Loucy (cell line): ENCODE data around the gene UNC45B.
"Not testable (repeated sequence)": the region's sequence is repeated elsewhere in the genome, so short reads cannot be mapped to it uniquely, and the experiment has no call there.

Experiments used
- H2AFZ ChIP-seq: fragments of 200-600 bp; sonication (generic); 2 replicates; pipeline ENCODE4 v1.6.0; 2016; ENCODE audit warnings: antibody characterized with exemption, mild to moderate bottlenecking, low read length, moderate library complexity
- H3F3A ChIP-seq: fragments of 200-600 bp; 2 replicates; pipeline ENCODE4 v1.6.0; 2016; ENCODE audit warnings: antibody characterized with exemption, low read depth, mild to moderate bottlenecking
- H3K27me3 ChIP-seq: fragments of 200-600 bp; sonication (generic); 2 replicates; pipeline ENCODE4 v1.6.1; 2014; ENCODE audit warnings: low read length, mild to moderate bottlenecking; ENCODE audit not compliant: insufficient read depth, poor library complexity, severe bottlenecking
- H3K36me3 ChIP-seq: fragments of 200-600 bp; sonication (generic); 2 replicates; pipeline ENCODE4 v1.6.1; 2016; ENCODE audit warnings: low read length; ENCODE audit not compliant: insufficient read depth
- H3K4me1 ChIP-seq: fragments of 200-600 bp; sonication (generic); 2 replicates; pipeline ENCODE4 v1.5.1; 2014; ENCODE audit warnings: low read length, mild to moderate bottlenecking; ENCODE audit not compliant: insufficient read depth, poor library complexity, severe bottlenecking
- H3K4me2 ChIP-seq: fragments of 200-600 bp; sonication (generic); 2 replicates; pipeline ENCODE4 v1.6.0; 2014; ENCODE audit warnings: antibody characterized with exemption, low read length, low read depth, mild to moderate bottlenecking; ENCODE audit not compliant: poor library complexity, severe bottlenecking
- H3K4me3 ChIP-seq: fragments of 200-600 bp; sonication (generic); 2 replicates; pipeline ENCODE4 v1.5.1; 2014; ENCODE audit warnings: low read length, mild to moderate bottlenecking, mixed read lengths; ENCODE audit not compliant: poor library complexity, severe bottlenecking
- H3K79me2 ChIP-seq: fragments of 200-600 bp; sonication (generic); 2 replicates; pipeline ENCODE4 v1.6.1; 2014; ENCODE audit warnings: low read length; ENCODE audit not compliant: insufficient read depth
- H3K9ac ChIP-seq: fragments of 200-600 bp; sonication (generic); 2 replicates; pipeline ENCODE4 v1.6.0; 2014; ENCODE audit warnings: mild to moderate bottlenecking, low read depth, low read length, moderate library complexity; ENCODE audit not compliant: poor library complexity, severe bottlenecking
- H3K9me2 ChIP-seq: fragments of 200-600 bp; sonication (generic); replicated peaks from 2 replicates; pipeline ENCODE4 v1.6.1; 2016; ENCODE audit warnings: low read depth, low read length, mixed read lengths
- H3K9me3 ChIP-seq: fragments of 200-600 bp; sonication (generic); 2 replicates; pipeline ENCODE4 v1.6.1; 2014; ENCODE audit warnings: mild to moderate bottlenecking, antibody characterized with exemption, low read length, low read depth; ENCODE audit not compliant: insufficient read depth
- H4K20me1 ChIP-seq: fragments of 200-600 bp; sonication (generic); 2 replicates; pipeline ENCODE4 v1.6.0; 2014; ENCODE audit warnings: antibody characterized with exemption, low read length, mild to moderate bottlenecking; ENCODE audit not compliant: insufficient read depth, poor library complexity, severe bottlenecking
- EZH2phosphoT487 ChIP-seq: fragments of 200-600 bp; IDR thresholded peaks from 2 replicates; pipeline ENCODE4 v1.6.1; 2018; ENCODE audit warnings: antibody characterized with exemption, mild to moderate bottlenecking, moderate library complexity, borderline replicate concordance
- TF ChIP-seq, protein P1 (sequence below): fragments of 200-600 bp; sonication (generic); conservative IDR thresholded peaks from 2 replicates; pipeline ENCODE4 v1.5.1; 2014; ENCODE audit warnings: mild to moderate bottlenecking, antibody characterized with exemption, low read length

UNC45B gene

DNA sequence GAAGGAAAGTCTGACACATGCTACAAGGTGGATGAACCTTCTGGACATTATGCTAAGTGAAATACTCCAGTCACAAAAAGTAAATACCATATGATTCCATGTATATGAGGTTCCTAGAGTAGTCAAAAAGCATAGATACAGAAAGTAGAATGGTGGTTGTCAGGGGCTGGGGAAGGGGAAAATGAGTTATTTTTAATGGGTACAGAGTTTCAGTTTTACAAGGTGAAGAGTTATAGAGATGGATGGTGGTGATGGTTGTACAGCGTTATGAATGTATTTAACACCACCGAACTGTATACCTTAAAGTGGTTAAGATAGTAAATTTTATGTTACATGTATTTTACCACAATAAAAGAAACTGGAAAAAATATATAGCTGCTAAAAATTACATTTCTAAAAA is 45.9 kb upstream of the UNC45B start:
- Histone ChIP-seq H3K9ac (no peak overlapping the region), H3K4me1 (no peaks in the 10 kb centered on the region), H2AFZ (no peak overlapping the region), H3K79me2 (no peaks in the 10 kb centered on the region), H3K9me2 (no peaks in the 10 kb centered on the region), H3K27me3 (no peaks in the 10 kb centered on the region), H3K4me2 (no peak overlapping the region), H3K4me3 (no peak overlapping the region), H3K36me3 (peaks cover 17% of the 10 kb centered on the region; the same call in 1 of the 2 replicates), H3K9me3 (no peaks in the 10 kb centered on the region), H4K20me1 (no peaks in the 10 kb centered on the region), H3F3A (no peaks in the 10 kb centered on the region)
- TF ChIP-seq EZH2phosphoT487: no peak
- TF ChIP-seq, protein P1, sequence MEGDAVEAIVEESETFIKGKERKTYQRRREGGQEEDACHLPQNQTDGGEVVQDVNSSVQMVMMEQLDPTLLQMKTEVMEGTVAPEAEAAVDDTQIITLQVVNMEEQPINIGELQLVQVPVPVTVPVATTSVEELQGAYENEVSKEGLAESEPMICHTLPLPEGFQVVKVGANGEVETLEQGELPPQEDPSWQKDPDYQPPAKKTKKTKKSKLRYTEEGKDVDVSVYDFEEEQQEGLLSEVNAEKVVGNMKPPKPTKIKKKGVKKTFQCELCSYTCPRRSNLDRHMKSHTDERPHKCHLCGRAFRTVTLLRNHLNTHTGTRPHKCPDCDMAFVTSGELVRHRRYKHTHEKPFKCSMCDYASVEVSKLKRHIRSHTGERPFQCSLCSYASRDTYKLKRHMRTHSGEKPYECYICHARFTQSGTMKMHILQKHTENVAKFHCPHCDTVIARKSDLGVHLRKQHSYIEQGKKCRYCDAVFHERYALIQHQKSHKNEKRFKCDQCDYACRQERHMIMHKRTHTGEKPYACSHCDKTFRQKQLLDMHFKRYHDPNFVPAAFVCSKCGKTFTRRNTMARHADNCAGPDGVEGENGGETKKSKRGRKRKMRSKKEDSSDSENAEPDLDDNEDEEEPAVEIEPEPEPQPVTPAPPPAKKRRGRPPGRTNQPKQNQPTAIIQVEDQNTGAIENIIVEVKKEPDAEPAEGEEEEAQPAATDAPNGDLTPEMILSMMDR: no peak

GRCh38 chr17:35103271-35103670 is 44.3 kb upstream of the UNC45B start:
- no peak for TF ChIP-seq EZH2phosphoT487
- TF ChIP-seq, protein P1: no peak
- no peaks in the 10 kb centered on the region for H3K9me3 ChIP-seq
- no peaks in the 10 kb centered on the region for H3K27me3 ChIP-seq
- no peaks in the 10 kb centered on the region for H3K79me2 ChIP-seq
- H4K20me1 ChIP-seq: no peaks in the 10 kb centered on the region
- no peaks in the 10 kb centered on the region for H3F3A ChIP-seq
- no peaks in the 10 kb centered on the region for H3K4me1 ChIP-seq
- H3K36me3 ChIP-seq: peaks cover 17% of the 10 kb centered on the region; the same call in 1 of the 2 replicates
- no peak overlapping the region for H3K4me3 ChIP-seq
- H3K4me2 ChIP-seq: no peak overlapping the region
- no peaks in the 10 kb centered on the region for H3K9me2 ChIP-seq
- H2AFZ ChIP-seq: no peak overlapping the region
- H3K9ac ChIP-seq: no peak overlapping the region

- no peak overlapping the region for H3K4me2 ChIP-seq
- H3F3A ChIP-seq: no peaks in the 10 kb centered on the region
- H3K79me2 ChIP-seq: no peaks in the 10 kb centered on the region
- no peaks in the 10 kb centered on the region for H3K4me1 ChIP-seq
- H3K9me3 ChIP-seq: no peaks in the 10 kb centered on the region
- peaks cover 17% of the 10 kb centered on the region; the same call in 1 of the 2 replicates for H3K36me3 ChIP-seq
- no peaks in the 10 kb centered on the region for H3K9me2 ChIP-seq
- no peak overlapping the region for H3K9ac ChIP-seq
- TF ChIP-seq, protein P1: no peak
- no peak for TF ChIP-seq EZH2phosphoT487
- H3K4me3 ChIP-seq: no peak overlapping the region
- no peaks in the 10 kb centered on the region for H4K20me1 ChIP-seq
- H2AFZ ChIP-seq: no peak overlapping the region
- H3K27me3 ChIP-seq: no peaks in the 10 kb centered on the region
Observed at GRCh38 chr17:35104844-35105450, 42.7 kb upstream of the UNC45B start.

GRCh38 chr17:35110791-35111190 is 36.8 kb upstream of the UNC45B start:
- not testable (repeated sequence) for H3K9me3 ChIP-seq, H3K79me2 ChIP-seq, H3K36me3 ChIP-seq, H3K9me2 ChIP-seq, H4K20me1 ChIP-seq, H3K27me3 ChIP-seq, H3K4me1 ChIP-seq, H2AFZ ChIP-seq, H3K9ac ChIP-seq, H3K4me3 ChIP-seq, H3K4me2 ChIP-seq, H3F3A ChIP-seq
